Loucy (cell line): ENCODE data around the gene MAN1C1.
A peak's percentile ranks its signal among the peaks of the same experiment; 100 is the strongest.

Experiments used
- CTCF ChIP-seq: fragments of 200-600 bp; sonication (generic); conservative IDR thresholded peaks from 2 replicates; pipeline ENCODE4 v1.5.1; 2014; ENCODE audit warnings: mild to moderate bottlenecking, antibody characterized with exemption, low read length
- EZH2phosphoT487 ChIP-seq: fragments of 200-600 bp; IDR thresholded peaks from 2 replicates; pipeline ENCODE4 v1.6.1; 2018; ENCODE audit warnings: antibody characterized with exemption, mild to moderate bottlenecking, moderate library complexity, borderline replicate concordance

DNA sequence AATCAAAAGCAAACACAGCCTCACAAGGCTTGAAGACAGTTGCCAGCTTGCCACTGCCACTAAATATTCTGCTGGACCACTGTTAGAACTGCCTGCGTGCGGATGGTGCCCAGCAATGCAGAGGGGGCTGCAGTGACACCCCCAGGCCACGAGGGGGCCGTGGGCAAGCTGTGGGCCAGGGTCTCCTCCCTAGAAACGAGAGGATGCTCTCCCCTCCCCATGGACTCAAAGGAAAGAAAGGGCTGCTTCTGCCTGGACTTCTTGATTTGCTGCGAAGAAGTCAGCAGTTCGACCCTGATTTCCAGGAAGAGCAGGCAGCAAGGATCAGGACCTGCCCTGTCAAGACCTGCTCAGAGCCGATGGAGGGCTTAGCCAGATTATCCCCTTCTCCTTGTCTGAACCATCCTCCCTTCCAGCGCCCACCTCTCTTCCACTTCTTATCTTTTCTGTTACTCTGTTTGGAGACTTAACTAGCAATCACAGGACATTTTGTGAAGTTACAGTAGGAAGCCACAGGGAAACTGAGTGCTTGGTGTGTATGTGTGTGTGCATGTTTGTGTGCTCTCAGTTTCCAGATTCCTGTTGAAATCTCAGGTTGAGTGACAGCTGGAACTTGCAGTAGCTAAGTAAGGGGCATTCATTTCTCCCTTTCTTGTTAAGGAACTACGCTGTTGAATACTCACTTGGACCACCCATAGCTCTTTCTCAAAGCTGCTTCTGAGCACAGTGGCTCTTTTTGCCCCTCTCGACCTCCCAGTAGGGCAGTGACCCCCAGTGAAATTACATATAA, 2.7 kb downstream of the MAN1C1 start:
- TF ChIP-seq CTCF (peak; percentile 90), EZH2phosphoT487 (no peak)
